HG02938 (cell line): Measurements from ENCODE around the gene CFAP210.
"Not testable (repeated sequence)": the region's sequence is repeated elsewhere in the genome, so short reads cannot be mapped to it uniquely, and the experiment has no call there.

ENCODE experiments used
- ATAC-seq: cut with Tn5 transposase; IDR thresholded peaks from one replicate; pipeline ENCODE4 v1.9.1; 2021; ENCODE audit warnings: mild to moderate bottlenecking, moderate library complexity; ENCODE audit not compliant: unreplicated experiment

Gene CFAP210

DNA sequence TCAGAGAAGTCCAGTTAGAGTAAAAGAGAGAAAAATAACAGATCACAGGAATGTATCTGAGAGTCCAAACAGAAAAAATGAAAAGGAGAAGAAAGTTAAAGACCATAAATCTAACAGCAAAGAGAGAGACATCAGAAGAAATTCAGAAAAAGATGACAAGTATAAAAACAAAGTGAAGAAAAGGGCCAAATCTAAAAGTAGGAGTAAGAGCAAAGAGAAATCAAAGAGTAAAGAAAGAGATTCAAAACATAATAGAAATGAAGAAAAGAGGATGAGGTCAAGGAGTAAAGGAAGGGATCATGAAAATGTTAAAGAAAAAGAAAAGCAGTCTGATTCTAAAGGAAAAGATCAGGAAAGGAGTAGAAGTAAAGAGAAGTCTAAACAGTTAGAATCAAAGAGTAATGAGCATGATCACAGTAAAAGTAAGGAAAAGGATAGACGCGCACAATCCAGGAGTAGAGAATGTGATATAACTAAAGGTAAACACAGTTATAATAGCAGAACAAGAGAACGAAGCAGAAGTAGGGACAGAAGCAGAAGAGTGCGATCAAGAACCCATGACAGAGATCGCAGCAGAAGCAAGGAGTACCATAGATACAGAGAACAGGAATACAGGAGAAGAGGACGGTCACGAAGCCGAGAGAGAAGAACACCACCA is 57.6 kb downstream of the CFAP210 start:
- ATAC-seq, result no peak

DNA sequence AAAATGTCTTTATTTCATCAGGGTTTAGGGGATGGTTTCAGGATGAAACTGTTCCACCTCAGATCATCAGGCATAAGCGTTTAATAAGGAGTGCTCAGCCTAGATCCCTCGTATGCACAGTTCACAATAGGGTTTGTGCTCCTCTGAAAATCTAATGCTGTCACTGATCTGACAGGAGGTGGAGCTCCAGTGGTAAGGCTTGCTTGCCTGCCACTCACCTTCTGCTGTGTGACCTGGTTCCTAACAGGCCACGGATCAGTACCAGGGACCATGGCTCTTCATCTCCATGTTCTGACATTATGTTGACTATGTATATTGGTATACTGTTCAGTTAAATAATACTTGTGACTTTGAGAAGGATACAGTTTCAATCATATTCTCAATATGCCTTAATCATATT is 68.4 kb downstream of the CFAP210 start:
- ATAC-seq, result no peak

DNA sequence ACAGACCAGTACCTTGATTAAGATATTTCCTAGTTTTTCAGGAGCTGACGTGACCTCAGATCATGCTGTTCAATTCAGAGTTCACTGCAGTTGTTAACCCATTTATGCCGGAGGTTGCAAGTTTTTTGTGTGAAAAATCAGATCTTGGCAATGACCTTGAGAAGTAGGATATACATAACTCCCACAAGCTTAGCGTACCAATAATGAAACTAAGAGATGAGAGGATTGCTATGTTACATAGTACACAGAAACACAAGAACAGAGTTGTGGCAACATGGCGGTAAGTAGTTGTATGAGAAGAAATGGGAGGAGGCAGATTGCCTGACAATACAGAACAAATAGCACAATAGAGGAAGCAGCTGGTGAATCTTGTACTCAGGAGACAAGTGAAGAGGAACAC is 71.0 kb downstream of the CFAP210 start:
- ATAC-seq, result no peak

DNA sequence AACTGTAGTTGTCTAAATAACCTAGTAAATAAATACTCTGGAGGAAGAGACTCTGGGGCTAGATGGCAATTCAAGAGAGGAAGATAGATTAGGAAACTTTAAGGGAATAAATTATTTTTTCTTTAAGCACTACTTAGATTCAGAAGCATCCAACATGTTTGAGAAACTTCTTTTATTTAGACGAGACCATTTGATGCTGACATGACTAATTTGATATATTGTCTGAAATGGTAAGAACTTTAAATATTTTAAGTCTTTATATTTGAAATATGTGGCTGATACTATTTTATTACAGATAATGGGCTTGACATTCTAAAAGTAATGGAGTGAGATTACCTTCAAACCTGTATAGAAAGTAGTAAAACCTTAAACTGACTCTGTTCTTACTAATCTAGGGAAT is 73.7 kb downstream of the CFAP210 start:
- no peak for ATAC-seq

DNA sequence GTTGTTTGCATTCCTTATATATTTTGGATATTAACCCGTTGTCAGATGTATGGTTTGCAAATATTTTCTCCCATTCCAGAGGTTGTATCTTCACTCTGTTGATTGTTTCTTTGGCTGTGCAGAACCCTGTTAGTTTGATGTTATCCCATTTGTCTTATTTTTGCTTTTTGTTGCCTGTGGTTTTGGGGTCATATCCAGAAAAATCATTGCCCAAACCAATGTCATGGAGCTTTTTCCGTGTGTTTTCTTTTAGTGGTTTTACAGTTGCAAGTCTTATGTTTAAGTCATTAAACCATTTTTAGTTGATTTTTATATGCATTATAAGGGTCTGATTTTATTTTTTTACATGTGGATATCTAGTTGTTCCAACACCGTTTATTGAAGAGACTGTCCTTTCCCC is 74.3 kb downstream of the CFAP210 start:
- ATAC-seq, result no peak

DNA sequence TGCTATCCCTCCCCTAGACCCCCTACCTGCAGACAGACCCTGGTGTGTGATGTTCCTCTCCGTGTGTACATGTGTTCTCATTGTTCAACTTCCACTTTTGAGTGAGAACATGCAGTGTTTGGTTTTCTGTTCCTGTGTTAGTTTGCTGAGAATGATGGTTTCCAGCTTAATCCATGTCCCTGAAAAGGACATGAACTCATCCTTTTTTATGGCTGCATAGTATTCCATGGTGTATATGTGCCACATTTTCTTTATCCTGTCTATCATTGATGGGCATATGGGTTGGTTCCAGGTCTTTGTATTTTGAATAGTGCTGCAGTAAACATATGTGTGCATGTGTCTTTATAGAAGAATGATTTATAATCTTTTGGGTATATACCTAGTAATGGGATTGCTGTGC is 78.2 kb downstream of the CFAP210 start:
- not testable (repeated sequence) for ATAC-seq

DNA sequence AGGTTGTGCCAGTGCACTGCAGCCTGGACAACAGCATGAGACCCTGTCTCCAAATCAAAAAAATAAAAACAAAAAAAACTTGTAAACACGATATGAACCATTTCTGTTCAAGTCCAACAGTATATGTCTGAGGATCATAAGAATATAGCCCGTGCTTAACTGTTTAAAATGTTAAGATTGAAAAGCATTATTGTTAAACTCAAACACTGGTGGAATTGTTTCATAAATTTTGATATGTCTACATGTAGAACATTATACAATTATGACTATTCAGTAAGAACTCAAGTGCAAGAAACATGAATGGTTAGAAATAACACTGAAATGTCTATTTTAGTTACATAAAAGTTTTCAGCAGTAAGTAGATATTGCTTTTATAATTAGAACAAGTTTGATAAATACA is 80.3 kb downstream of the CFAP210 start:
- ATAC-seq, result no peak

DNA sequence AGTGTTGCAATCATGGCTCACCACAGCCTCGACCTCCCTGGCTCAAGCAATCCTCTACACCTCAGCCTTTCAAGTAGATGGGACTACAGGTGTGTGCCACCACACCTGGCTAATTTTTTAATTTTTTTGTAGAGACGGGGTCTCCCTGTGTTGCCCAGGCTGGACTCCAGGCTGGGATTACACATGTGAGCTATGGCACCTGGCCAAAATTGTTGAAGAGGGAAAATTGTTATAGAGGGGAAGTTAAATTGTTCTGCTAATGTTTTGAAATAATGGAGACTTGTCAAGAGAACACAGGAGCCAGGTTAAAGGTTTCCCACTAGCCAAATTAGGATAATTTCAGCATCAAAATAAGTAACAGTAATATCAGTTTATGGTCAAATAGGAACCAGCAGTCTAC is 84.9 kb downstream of the CFAP210 start:
- no peak for ATAC-seq

DNA sequence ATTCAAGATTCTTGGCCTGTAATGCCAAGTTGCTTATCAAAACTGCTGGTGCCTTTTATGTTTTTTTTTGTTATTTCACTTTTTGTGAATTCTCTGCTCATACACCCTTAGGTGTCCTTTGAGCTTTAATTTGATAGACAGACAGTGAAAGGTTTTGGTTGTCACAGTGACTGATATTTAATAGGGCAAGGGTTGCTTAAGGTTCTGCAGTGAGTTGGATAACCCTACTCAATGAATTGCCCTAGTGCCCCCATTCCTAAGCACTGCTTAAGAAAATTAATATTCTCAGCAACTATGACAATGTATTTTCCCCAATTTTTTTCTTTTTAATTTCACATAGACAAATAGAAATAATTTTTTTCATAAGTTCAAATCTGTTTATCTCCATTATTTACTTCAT is 94.6 kb downstream of the CFAP210 start:
- ATAC-seq, result no peak

DNA sequence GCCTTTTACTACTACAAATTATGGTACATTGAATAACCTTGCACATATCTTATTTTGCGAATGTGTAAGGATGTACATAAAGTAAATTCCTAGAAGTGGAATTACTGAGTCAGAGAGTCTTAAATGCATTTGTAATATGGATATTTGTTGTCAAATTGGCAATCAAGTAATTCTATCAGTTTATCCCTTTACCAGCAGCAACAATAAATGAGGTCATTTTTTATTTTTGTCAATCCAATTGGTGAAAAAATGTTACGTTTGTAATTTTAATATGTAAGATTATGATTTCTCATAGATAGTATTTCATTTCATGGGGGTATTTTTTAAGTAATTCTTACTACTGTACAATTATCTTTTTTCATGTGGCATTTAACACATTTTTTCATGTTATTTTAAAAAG is 95.2 kb downstream of the CFAP210 start:
- ATAC-seq, result no peak

DNA sequence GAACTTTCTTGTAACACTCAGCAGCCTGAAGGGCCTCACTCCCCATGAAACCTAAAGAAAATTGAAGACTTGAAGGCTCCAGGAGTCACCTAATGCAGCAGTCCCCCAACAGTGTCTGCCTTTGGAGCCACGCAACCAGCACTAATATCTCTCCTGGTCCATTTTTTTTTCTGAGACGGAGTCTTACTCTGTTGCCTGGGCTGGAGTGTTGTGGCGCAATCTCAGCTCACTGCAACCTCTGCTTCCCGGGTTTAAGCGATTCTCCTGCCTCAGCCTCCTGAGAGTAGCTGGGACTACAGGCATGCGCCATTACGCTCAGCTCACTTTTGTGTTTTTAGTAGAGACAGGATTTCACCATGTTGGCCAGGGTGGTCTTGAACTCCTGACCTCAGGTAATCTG is 97.7 kb downstream of the CFAP210 start:
- not testable (repeated sequence) for ATAC-seq
